Subcutaneous abdominal adipose tissue (tissue), 5 donors: ENCODE data around the gene CEP112.

ENCODE experiments used
- H3K27ac ChIP-seq: one replicate; pipeline ENCODE4 v1.7.0; 2013; ENCODE audit warnings: low read depth, mild to moderate bottlenecking, inconsistent platforms, low read length, moderate library complexity
- H3K27me3 ChIP-seq, 5 donors: one replicate each; pipeline ENCODE4 v1.7.0; 2013; ENCODE audit warnings: low read length in 5 of 5, inconsistent platforms in 1 of 5; ENCODE audit not compliant: control insufficient read depth in 5 of 5, insufficient read depth in 4 of 5
- H3K36me3 ChIP-seq, 5 donors: one replicate each; pipeline ENCODE4 v1.7.0; 2013; ENCODE audit warnings: low read length in 5 of 5; ENCODE audit not compliant: control insufficient read depth in 5 of 5, insufficient read depth in 5 of 5
- H3K4me1 ChIP-seq, 5 donors: one replicate each; pipeline ENCODE4 v1.7.0; 2013; ENCODE audit warnings: low read length in 5 of 5, mild to moderate bottlenecking in 3 of 5, moderate library complexity in 1 of 5; ENCODE audit not compliant: control insufficient read depth in 5 of 5, insufficient read depth in 5 of 5
- H3K4me3 ChIP-seq, 5 donors: one replicate each; pipeline ENCODE4 v1.7.0; 2013; ENCODE audit warnings: low read length in 5 of 5, low read depth in 1 of 5
- H3K9ac ChIP-seq, 5 donors: one replicate each; pipeline ENCODE4 v1.7.0; 2013; ENCODE audit warnings: low read length in 5 of 5, mild to moderate bottlenecking in 4 of 5, moderate library complexity in 3 of 5
- H3K9me3 ChIP-seq, 5 donors: one replicate each; pipeline ENCODE4 v1.7.0; 2013; ENCODE audit warnings: low read length in 5 of 5; ENCODE audit not compliant: control insufficient read depth in 5 of 5
- donor health status: healthy.
- donor health status: healthy.
- donor health status: healthy.
- donor health status: healthy.
- donor health status: healthy.

Gene CEP112

GRCh38 chr17:66228887-66229782, 37.2 kb upstream of the CEP112 start, which contains the start of gene APOH:
Gene APOH (minus strand): TSS chr17:66229415. CDS start chr17:66229379, 36 bp downstream.
- H3K36me3 ChIP-seq: no peaks in the 10 kb centered on the region
- H3K27ac ChIP-seq: no peak within 1 kb of the TSS
- H3K27me3 ChIP-seq: peaks cover 0 to 6% (median 0%) of the 10 kb centered on the region in 5 donors
- H3K9ac ChIP-seq: no peak within 1 kb of the TSS
- no peak within 1 kb of the TSS for H3K4me3 ChIP-seq
- no peaks in the 10 kb centered on the region for H3K4me1 ChIP-seq
- H3K9me3 ChIP-seq: no peaks in the 10 kb centered on the region

DNA sequence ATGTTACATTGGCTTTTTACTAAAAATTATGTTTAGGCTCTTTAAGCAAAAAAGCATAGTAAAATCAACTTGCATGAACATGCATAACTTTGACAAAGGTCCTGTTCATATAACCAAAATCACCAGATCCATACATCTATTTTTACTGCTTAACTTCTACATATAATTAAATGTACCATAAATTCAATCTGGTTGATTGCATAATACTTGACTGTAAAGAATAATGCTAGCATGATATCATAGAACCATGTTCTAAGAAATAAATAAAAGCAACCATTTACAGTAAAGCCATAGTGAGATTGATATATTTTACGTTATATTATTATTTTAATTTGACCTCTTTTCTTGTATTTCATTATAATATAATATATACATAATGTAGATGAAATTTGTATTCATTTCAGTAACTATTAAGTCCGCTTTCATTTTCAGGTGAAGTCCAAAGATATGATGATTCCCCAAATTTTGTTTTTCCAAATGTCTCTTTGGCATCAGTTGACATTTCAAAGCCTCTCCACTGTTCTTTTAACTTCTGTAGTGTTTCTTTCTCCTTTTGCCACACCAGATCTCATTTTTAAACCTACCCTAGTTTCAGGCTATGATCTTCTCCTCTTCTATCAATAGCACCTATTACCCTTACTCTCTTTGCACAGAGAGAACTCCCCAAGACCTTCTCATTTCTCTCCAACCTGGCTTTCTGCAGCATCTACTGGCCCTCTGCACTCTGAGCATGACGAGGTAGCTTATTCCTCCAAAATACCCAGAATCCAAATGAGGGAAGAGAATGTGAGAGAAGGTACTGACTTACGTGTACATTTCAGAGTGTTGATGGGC, 35.5 kb upstream of the CEP112 start:
- no peaks in the 10 kb centered on the region for H3K9me3 ChIP-seq
- no peaks in the 10 kb centered on the region for H3K36me3 ChIP-seq
- no peak overlapping the region for H3K4me3 ChIP-seq
- no peak overlapping the region for H3K27ac ChIP-seq
- H3K4me1 ChIP-seq: no peaks in the 10 kb centered on the region
- no peak overlapping the region for H3K9ac ChIP-seq
- peaks cover 0 to 6% (median 0%) of the 10 kb centered on the region in 5 donors for H3K27me3 ChIP-seq

DNA sequence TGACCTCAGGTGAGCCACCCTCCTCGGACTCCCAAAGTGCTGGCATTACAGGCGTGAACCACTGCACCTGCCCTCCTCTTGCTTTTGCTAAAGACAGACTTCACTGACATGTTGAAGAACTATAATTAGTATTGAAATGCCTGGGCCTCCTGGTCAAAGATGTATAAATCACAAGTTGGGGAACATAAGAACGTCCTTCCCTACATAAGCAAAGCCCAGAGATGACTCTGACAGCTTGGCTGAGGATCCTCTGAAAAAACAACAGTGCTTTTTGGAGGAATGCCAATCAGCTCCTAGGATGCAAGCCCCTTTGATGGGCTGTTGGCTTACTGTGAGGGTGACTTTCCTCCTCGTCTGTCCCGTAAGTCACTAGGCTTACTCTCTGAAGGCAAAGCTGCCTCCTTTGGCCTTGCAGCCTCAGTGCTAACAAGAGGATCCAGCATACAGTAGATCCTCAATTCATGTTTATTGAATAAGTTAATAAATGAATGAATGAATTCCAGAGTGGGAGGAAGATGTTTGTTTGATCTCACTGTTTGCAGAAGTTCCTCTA, 30.9 kb upstream of the CEP112 start:
- H3K9me3 ChIP-seq: no peaks in the 10 kb centered on the region
- no peak overlapping the region for H3K9ac ChIP-seq
- H3K27me3 ChIP-seq: peaks cover 0 to 9% (median 3%) of the 10 kb centered on the region in 5 donors
- H3K4me3 ChIP-seq: no peak overlapping the region
- no peaks in the 10 kb centered on the region for H3K36me3 ChIP-seq
- no peaks in the 10 kb centered on the region for H3K4me1 ChIP-seq
- no peak overlapping the region for H3K27ac ChIP-seq

- Histone ChIP-seq H3K4me1 (no peaks in the 10 kb centered on the region), H3K27ac (no peak overlapping the region), H3K36me3 (no peaks in the 10 kb centered on the region)
Observed at GRCh38 chr17:66221755-66222530, 30.0 kb upstream of the CEP112 start.

GRCh38 chr17:66221343-66221742, 29.4 kb upstream of the CEP112 start:
- Histone ChIP-seq H3K9me3 (no peaks in the 10 kb centered on the region), H3K27me3 (peaks cover 0 to 9% (median 3%) of the 10 kb centered on the region in 5 donors), H3K4me1 (no peaks in the 10 kb centered on the region), H3K36me3 (no peaks in the 10 kb centered on the region), H3K4me3 (no peak overlapping the region), H3K27ac (no peak overlapping the region), H3K9ac (no peak overlapping the region)

More at GRCh38 chr17:66221755-66222530, 30.0 kb upstream of the CEP112 start:
- Histone ChIP-seq H3K4me3 (no peak overlapping the region), H3K9me3 (no peaks in the 10 kb centered on the region), H3K27me3 (peaks cover 0 to 9% (median 3%) of the 10 kb centered on the region in 5 donors), H3K9ac (no peak overlapping the region)

DNA sequence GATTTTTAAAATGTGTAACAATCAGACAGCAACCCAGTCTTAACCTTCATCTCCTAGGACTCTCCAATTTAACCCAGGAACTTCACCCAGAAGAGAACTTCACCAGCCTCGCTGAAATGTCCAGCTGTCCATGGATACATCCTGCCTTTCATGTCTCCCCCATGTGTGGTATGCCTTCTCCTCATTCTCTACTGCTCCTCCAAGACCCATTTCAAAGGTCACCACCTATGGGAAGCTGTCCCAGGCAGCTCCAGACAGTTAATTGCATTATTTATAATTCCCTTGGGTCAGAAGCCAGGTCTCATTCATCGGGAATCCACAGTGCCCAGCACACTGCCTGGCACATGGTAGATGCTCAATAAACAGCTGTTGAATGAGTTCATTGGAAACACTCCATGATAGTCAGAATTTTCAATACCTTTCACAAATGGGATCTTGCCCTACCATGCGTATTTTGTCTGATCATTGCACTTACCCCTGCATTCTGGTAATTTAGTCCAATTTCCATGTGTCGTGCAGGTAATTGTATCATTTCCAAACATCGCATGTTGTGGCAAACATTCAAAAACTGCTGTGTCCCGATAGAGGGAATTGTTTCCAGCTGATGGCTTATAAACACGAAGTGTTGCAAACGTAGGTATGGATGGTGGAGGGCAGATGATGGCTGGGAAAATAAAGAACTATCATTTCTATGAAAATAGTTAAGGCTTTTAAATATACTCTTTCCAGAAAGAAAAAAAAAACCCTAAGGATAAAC, 28.3 kb upstream of the CEP112 start:
- Histone ChIP-seq H3K9ac (no peak overlapping the region), H3K36me3 (no peaks in the 10 kb centered on the region), H3K9me3 (no peaks in the 10 kb centered on the region), H3K4me3 (no peak overlapping the region), H3K4me1 (no peaks in the 10 kb centered on the region), H3K27me3 (peaks cover 0 to 9% (median 3%) of the 10 kb centered on the region in 5 donors), H3K27ac (no peak overlapping the region)

GRCh38 chr17:66215529-66215911, 23.6 kb upstream of the CEP112 start:
- H3K4me3 ChIP-seq: no peak overlapping the region
- H3K36me3 ChIP-seq: no peaks in the 10 kb centered on the region
- H3K9ac ChIP-seq: no peak overlapping the region
- no peaks in the 10 kb centered on the region for H3K4me1 ChIP-seq
- H3K27ac ChIP-seq: no peak overlapping the region
- no peaks in the 10 kb centered on the region for H3K9me3 ChIP-seq
- peaks cover 0 to 6% (median 0%) of the 10 kb centered on the region in 5 donors for H3K27me3 ChIP-seq

- Histone ChIP-seq H3K4me3 (no peak overlapping the region), H3K4me1 (no peaks in the 10 kb centered on the region), H3K27ac (no peak overlapping the region), H3K36me3 (no peaks in the 10 kb centered on the region), H3K27me3 (peaks cover 0 to 3% (median 0%) of the 10 kb centered on the region in 5 donors), H3K9me3 (no peaks in the 10 kb centered on the region), H3K9ac (no peak overlapping the region)
Observed at GRCh38 chr17:66214884-66215528, 23.1 kb upstream of the CEP112 start.
